Activated naive CD8-positive, alpha-beta T cell treated with anti-CD3 and anti-CD28 coated beads, Interleukin-2, amount 10 ng/mL, durations not matched to agents 7 days and 5 days (primary cell): ENCODE results near the gene SP140. TPM values are rescaled to one million over a fixed set of nuclear protein-coding genes. Genes with fewer than 3 reads are reported as not detected.

Source experiments
- ATAC-seq: fragments of 150-1000 bp; cut with Tn5 transposase; one replicate; pipeline ENCODE4 v1.10.0; 2021; ENCODE audit warnings: low read depth, moderate library complexity
- POLR2A ChIA-PET: fragments of 350-600 bp; sonication (Branson Sonifier 250); formaldehyde crosslinking; loops from one replicate; lab custom pipeline; 2021; ENCODE audit warnings: antibody characterized with exemption; lab: Charles Lee
- DNase-seq: peaks from one replicate; pipeline ENCODE4 v3.0.0; 2021
- H3K27ac Mint-ChIP-seq: one replicate; pipeline ENCODE4 v1.8.0; 2022; ENCODE audit warnings: mild to moderate bottlenecking, mixed read lengths
- H3K27me3 Mint-ChIP-seq: one replicate; pipeline ENCODE4 v1.8.0; 2022; ENCODE audit warnings: mild to moderate bottlenecking, moderate library complexity, mixed read lengths
- H3K36me3 Mint-ChIP-seq: one replicate; pipeline ENCODE4 v1.8.0; 2021; ENCODE audit warnings: mild to moderate bottlenecking, mixed read lengths
- H3K4me1 Mint-ChIP-seq: one replicate; pipeline ENCODE4 v1.8.0; 2021; ENCODE audit warnings: mixed read lengths
- H3K4me3 Mint-ChIP-seq: one replicate; pipeline ENCODE4 v1.8.0; 2022; ENCODE audit warnings: mild to moderate bottlenecking, moderate library complexity, mixed read lengths
- H3K9me3 Mint-ChIP-seq: one replicate; pipeline ENCODE4 v1.8.0; 2021; ENCODE audit warnings: mixed read lengths
- total RNA-seq, 2 experiments: library from RNA; stranded (reverse); gene quantifications; one replicate each; pipeline ENCODE4 v1.2.3, GENCODE V29; 2021

The SP140 gene
- total RNA-seq, 2 experiments from 2014 or later = 58.7 to 61.4 TPM

DNA sequence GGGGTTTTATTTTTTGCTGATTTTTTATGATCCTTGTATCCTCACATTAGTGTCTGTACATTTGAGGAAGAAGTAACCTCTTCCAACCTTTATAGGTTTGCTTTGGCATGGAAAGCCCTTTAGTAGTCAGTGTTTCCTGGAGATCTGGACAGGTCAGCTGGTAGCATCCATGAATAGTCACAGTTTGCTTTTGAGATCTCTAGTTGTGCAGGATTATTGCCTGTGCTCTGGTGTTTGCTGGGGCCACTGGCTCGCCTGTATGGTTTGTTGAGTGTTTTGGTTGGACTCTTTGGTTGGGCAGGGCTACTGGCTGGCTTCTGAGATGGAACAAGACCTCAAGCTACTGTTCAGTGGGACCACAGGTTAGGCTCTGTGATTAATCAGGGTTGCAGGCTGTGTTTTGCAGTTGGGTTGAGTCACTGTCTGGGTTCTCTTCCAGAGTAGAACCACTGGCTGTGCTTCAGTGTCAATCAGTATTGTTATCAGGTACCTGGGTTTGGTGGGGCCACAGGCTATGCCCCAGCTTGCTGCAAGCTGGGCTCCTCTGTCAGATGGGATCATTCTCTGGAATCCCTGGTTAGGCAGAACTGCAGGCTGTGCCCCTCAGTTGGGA lies 121.5 kb downstream of the SP140 start:
- Mint-ChIP-seq H3K36me3 (peaks cover 80% of the 10 kb centered on the region), H3K4me1 (peaks cover 59% of the 10 kb centered on the region), H3K27ac (peak overlapping the region; percentile 92), H3K9me3 (peaks cover 21% of the 10 kb centered on the region), H3K4me3 (no peak overlapping the region), H3K27me3 (no peaks in the 10 kb centered on the region)
- POLR2A ChIA-PET = interaction anchor here (3.7 kb wide), 1 partner anchor 19 kb away, joined by 23 read pairs; the partner anchor contains the start of gene SP140L
- ATAC-seq (no peak), DNase-seq (no peak)

DNA sequence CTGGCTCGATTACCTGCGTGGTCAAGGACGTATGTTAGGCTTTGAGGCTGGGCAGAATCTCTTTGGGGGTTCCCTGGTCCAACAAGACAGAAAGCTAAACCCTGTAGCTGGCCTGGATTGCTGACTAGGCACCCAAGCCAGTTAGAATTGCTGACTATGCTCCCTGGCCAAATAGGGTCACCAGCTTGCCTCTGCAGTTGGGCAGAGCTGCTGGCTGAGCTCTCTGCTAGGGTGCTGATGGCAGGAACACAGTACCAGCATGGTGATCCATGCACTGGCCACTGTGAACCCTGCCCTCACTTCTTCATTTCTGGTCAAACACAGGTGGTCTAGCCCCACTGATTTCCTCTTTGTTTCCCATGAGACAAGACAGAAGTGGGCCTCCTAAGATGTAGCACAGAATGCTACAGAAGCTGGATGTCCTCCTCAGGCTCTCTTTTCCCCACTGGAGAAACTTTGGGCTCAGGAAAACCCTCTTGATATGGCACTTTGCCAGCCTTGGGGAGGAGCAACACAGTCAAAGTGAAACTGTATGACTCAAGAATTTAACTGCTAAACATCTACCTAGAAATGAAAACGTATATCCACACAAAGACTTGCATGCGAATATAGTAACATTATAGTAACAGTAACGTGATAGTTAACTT lies 122.2 kb downstream of the SP140 start:
- H3K27me3 Mint-ChIP-seq = no peaks in the 10 kb centered on the region
- no peak for DNase-seq
- peak; percentile 69 for ATAC-seq
- POLR2A ChIA-PET = interaction anchor here (3.7 kb wide), 1 partner anchor 20 kb away, joined by 23 read pairs; the partner anchor contains the start of gene SP140L
- H3K4me3 Mint-ChIP-seq = peak overlapping the region; percentile 73
- H3K9me3 Mint-ChIP-seq = peaks cover 22% of the 10 kb centered on the region
- peaks cover 59% of the 10 kb centered on the region for H3K4me1 Mint-ChIP-seq
- H3K36me3 Mint-ChIP-seq = peaks cover 77% of the 10 kb centered on the region
- H3K27ac Mint-ChIP-seq = peak overlapping the region; percentile 92

DNA sequence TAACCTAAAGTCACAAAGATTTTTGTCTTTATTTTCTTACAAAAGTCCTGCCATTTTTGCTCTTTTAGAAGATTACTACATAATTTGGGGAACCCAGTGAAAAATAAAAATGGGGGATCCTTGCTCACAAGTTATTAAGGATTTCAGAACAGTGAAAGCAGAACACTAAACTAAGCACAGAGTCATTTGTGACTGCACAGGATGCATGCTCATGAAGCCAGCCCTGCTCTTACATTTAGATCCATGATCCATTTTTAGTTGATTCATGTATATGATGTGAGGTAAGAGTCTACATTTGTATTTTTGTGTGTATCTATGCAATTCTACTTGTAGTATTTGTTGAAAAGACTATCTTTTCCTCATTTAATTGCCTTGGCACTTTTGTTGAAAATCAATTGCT lies 123.3 kb downstream of the SP140 start:
- H3K4me3 Mint-ChIP-seq = peak overlapping the region; percentile 73
- DNase-seq (no peak), ATAC-seq (peak; percentile 62)
- H3K27me3 Mint-ChIP-seq = no peaks in the 10 kb centered on the region
- H3K27ac Mint-ChIP-seq = peak overlapping the region; percentile 92
- peaks cover 51% of the 10 kb centered on the region for H3K4me1 Mint-ChIP-seq
- peaks cover 71% of the 10 kb centered on the region for H3K36me3 Mint-ChIP-seq
- POLR2A ChIA-PET = interaction anchor here (0.6 to 3.7 kb wide), 4 partner anchors 21 to 129 kb away, joined by 3 to 23 read pairs (median 3); partner anchors contain the start of genes SP110 and SP140L
- H3K9me3 Mint-ChIP-seq = peaks cover 17% of the 10 kb centered on the region

- H3K4me1 Mint-ChIP-seq = peaks cover 17% of the 10 kb centered on the region
- DNase-seq (no peak), ATAC-seq (no peak)
- no peak overlapping the region for H3K27ac Mint-ChIP-seq
- no peak overlapping the region for H3K4me3 Mint-ChIP-seq
- H3K27me3 Mint-ChIP-seq = no peaks in the 10 kb centered on the region
- peaks cover 66% of the 10 kb centered on the region for H3K36me3 Mint-ChIP-seq
- H3K9me3 Mint-ChIP-seq = peaks cover 13% of the 10 kb centered on the region
- POLR2A ChIA-PET = no interaction called here
These were observed 130.5 kb downstream of the SP140 start for GRCh38 chr2:230356084-230356483.

GRCh38 chr2:230358305-230358704 lies 132.8 kb downstream of the SP140 start:
- Mint-ChIP-seq H3K4me1 (peaks cover 28% of the 10 kb centered on the region), H3K27ac (peak overlapping the region; percentile 8), H3K4me3 (no peak overlapping the region), H3K36me3 (peaks cover 73% of the 10 kb centered on the region), H3K27me3 (no peaks in the 10 kb centered on the region), H3K9me3 (peaks cover 7% of the 10 kb centered on the region)
- POLR2A ChIA-PET = no interaction called here
- DNase-seq (no peak), ATAC-seq (no peak)

DNA sequence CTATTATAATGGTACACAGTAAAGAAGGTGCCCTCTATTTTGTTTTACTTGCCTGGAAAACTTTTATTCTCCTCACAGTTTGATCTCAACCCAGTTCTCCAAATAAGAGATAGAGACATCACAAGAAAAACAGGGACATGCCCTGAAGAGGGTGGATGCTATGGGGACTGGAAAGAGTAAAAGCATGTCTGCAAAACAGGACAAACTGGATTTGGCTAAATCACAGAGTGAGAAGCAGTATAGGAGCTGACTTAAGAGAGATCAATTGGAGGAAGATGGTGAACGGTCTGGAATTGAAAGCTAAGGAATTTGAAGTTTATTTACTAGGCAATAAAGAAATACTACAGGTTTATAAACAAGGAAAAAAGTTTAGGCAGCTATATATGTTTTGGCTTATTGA lies 134.5 kb downstream of the SP140 start:
- Mint-ChIP-seq H3K9me3 (peaks cover 10% of the 10 kb centered on the region), H3K4me3 (no peak overlapping the region), H3K27ac (no peak overlapping the region), H3K27me3 (no peaks in the 10 kb centered on the region), H3K4me1 (peaks cover 26% of the 10 kb centered on the region), H3K36me3 (peaks cover 78% of the 10 kb centered on the region)
- POLR2A ChIA-PET = interaction anchor here (2.2 kb wide), 1 partner anchor 33 kb away, joined by 7 read pairs; the partner anchor contains the start of gene SP140L
- no peak for DNase-seq
- ATAC-seq = no peak

DNA sequence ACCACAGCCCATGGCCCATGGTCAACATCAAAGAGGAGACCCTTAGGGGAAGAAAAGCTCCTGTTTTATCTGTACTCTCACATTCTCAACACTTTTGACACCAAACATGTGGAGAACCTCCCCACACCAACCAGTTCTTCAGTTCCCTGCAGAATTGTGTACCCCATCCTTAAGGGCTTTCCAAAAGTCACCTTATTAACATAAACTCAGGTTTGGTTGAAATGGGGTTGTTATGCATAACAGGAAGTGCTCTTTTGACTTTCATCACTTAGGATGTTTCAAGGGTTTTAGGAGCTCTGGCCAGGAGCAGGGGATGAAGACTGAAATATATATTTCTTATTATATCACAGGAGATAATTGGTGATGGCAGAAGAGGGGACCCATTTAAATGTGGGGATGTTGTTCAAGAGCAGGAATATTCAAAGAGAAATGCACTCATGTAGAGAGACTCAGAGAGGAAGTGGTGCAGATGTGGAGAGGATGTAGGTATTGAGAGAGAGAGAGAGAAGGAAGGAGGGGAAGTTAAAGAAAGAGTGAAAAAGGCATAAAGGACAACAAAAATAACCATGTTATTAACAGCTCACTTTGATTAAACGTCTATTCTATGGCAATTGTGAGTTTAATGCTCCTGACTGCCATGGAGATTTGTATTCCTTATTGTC lies 136.6 kb downstream of the SP140 start:
- POLR2A ChIA-PET = interaction anchor here (0.6 to 2.2 kb wide), 2 partner anchors 35 to 145 kb away, joined by 3 to 7 read pairs; partner anchors contain the start of gene SP140L
- DNase-seq (no peak), ATAC-seq (peak; percentile 69)
- H3K27ac Mint-ChIP-seq = peak overlapping the region; percentile 63
- peak overlapping the region; percentile 29 for H3K4me3 Mint-ChIP-seq
- H3K9me3 Mint-ChIP-seq = peaks cover 10% of the 10 kb centered on the region
- no peaks in the 10 kb centered on the region for H3K27me3 Mint-ChIP-seq
- H3K4me1 Mint-ChIP-seq = peaks cover 25% of the 10 kb centered on the region
- peaks cover 80% of the 10 kb centered on the region for H3K36me3 Mint-ChIP-seq

Other genes with a start within 250 kb of the SP140 start
- under 1 TPM; 0.65 to 0.72 TPM for gene SLC16A14, start 156.8 kb upstream of the SP140 start, total RNA-seq
- 100 to 1,000 TPM; 153 to 158 TPM for gene SP110, start 5.8 kb upstream of the SP140 start, total RNA-seq
- gene SP140L, start 101.5 kb downstream of the SP140 start, total RNA-seq = 100 to 1,000 TPM; 107 to 115 TPM
- gene SP100, start 190.5 kb downstream of the SP140 start, total RNA-seq = 100 to 1,000 TPM; 301 to 314 TPM